HG03457 (cell line): ENCODE data around the gene LGMN.
"Not testable (repeated sequence)": the region's sequence is repeated elsewhere in the genome, so short reads cannot be mapped to it uniquely, and the experiment has no call there.

Source experiments
- ATAC-seq: cut with Tn5 transposase; IDR thresholded peaks from one replicate; pipeline ENCODE4 v1.9.1; 2021; ENCODE audit warnings: moderate number of reproducible peaks; ENCODE audit not compliant: unreplicated experiment

Gene LGMN

DNA sequence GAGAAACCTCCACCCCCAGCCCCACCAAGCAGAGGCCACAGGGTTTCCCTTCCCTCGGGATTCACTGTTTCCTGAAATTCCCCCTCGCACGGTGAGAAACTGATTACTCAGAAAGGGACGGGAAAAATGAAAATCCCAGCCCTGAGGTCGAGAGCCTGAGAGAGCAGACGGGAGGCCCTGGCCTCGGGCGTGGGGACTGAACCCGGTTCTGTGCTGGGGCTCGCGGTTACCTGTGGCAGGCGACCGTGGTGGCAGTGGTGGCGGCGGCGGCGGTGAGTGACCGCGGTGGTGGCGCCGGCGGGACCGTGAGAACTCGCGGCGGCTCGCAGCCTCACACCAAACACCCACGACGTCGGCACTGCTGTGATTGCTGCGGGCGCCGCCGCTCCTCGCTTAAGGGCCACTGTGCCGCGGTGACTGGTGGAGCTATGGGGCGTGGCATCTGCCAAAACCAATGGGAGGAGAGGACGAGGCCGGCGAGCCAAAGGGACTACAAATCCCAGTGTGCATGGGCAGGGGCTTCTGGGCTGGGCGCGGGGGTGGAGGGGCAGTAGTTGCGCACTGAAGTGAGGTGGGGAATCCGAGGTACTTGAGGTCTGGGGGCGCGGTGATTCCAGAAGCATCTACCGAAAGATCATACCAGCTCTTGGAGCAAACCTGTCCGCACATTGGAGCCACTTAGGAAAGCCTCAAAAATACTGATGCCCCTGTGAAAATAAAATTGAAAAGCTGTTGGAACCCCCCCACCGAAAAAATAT, at the start of gene LGMN:
Gene LGMN (minus strand): TSS at position 369 of the 758 bp plus-strand sequence. CDS start 15,841 bp downstream, outside the sequence.
- ATAC-seq, result peak; percentile 72

GRCh38 chr14:92794961-92795360, 46.5 kb upstream of the LGMN start:
- ATAC-seq, result no peak

DNA sequence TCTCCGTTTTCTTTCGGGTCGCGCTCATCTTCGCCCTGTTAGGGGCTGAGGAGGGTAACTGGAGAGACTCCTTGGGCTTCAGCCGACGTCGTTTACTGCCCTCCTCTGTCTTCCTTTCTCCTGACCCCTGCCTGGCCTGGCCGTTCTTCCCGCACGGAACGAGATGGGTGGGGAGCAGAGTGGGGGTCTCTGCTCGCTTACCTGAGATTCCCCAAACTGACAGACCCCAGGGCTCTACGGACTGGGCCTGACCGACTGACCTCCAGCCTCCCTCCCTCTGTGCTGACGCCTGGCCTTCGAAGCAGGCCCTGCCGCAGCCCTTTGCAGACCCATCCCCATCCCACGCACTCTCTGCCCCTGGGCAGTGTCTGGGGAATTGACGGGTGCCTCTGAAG, 46.1 kb upstream of the LGMN start:
- ATAC-seq, result no peak

DNA sequence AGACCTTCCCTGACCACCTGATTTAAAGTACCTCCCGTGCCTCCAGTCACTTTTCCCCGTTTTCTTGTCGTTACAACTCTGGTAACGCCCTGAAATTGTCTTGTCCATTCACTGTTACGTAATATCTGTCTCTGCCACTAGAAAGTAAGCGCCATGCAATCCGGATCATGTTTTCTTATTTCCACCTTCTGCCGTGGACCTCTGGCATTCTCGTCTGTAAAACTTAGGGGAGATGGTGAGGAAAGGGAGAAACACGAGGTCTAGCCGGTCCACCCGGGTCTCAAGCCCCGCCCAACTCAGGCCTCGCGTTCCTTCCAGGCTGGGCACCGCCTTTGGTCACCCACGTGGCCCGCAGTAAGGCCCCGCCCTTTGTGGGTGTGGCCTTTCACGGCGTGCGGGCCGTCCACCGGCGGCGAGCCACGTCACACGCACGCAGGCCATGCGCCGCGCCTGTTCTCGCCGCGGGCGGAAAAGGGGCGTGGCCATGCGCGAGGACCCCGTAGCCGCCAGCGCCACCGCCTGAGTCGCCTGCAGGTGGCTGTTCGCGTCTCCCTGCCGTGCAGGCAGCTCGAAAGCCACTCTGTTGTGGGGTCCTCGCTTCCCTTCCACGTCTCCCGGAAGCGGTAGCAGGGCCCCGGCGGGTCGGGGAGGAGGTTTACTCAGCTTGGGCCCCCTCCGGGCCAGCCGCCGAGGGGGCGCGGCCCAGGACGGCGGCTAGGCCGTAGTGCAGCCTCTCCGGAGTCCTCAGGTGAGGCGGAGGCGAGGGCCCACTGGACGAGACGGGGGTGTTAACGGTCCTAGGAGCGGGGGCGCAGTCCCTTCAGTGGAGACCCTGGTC, 45.5 kb upstream of the LGMN start, which contains the start of gene GOLGA5:
Gene GOLGA5 (plus strand): TSS at position 597 of the 838 bp plus-strand sequence. CDS start 3,133 bp downstream, outside the sequence.
- ATAC-seq, result peak; percentile 92

- ATAC-seq, result no peak
These were observed 44.5 kb upstream of the LGMN start for GRCh38 chr14:92792885-92793284.

- no peak for ATAC-seq
These were observed 41.1 kb upstream of the LGMN start for GRCh38 chr14:92789457-92790089.

GRCh38 chr14:92787554-92787953, 39.1 kb upstream of the LGMN start:
- ATAC-seq, result no peak

DNA sequence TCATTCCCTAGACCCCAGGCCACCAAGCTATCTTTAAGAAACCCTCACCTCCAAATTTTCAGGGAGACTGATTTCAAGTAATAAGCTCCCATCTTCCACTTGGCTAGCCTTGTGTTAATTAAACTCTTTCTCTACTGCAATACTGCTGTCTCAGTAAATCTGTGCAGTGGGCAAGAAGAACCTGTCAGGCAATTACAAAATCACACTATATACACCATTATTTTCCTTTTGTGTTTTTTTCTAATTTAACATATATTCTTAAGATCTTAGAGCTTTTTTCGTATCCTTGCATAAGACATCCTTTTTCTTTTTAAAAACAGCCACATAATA, 38.0 kb upstream of the LGMN start:
- ATAC-seq, result no peak

DNA sequence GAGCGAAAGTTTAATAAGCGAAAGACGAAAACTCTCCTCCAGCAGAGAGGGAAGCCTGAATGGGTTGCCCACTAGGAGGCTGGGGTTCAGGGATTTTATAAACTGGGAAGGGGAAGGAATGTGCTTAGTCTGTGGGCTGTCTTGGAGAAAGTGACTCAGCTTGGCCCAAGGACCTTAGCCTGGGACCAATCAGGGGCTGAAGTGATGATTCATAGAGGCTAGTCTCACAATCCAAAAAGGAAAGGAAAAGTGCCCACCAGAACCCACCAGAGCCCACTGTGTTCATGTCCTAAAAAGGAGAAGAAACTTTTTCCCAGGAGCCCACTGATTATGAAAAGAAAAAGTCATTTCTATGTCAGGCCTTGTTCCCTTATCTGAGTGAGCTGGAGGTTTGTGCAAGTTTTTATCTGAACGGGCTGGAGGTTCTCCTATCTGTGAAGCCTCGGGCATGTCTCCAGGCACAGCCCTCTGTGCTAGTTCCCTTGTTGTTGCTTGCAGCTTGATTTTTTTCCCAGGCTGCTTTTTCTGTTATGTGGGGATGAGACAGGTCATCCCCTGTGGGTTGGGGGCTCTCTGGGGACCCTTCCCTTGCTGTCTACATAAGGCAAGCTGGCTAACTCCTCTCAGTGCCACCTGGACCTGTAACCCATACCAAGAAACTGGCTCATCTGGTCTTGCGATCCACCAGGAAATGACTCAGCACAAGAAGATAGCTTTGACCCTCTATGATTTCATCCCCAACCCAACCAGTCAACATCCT, 37.4 kb upstream of the LGMN start:
- no peak for ATAC-seq

- ATAC-seq, result no peak
These were observed 35.5 kb upstream of the LGMN start for GRCh38 chr14:92783813-92784431.

DNA sequence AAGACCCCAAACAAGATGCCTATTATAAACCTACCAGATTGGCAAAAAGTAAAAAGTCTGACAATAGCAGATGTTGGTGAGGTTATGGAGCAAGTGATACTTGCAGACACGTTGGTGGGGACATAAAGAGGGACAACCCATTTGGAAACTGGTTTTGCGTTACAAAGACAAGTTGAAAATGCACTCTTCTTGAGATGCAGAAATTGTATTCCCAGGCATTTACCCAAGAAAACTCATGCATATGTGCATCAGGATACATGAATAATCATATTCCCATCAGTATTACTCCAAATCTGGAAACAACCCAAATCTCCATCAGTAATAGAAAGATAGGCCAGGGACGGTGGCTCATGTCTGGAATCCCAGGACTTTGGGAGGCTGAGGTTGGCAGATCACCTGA, 32.9 kb upstream of the LGMN start:
- no peak for ATAC-seq

DNA sequence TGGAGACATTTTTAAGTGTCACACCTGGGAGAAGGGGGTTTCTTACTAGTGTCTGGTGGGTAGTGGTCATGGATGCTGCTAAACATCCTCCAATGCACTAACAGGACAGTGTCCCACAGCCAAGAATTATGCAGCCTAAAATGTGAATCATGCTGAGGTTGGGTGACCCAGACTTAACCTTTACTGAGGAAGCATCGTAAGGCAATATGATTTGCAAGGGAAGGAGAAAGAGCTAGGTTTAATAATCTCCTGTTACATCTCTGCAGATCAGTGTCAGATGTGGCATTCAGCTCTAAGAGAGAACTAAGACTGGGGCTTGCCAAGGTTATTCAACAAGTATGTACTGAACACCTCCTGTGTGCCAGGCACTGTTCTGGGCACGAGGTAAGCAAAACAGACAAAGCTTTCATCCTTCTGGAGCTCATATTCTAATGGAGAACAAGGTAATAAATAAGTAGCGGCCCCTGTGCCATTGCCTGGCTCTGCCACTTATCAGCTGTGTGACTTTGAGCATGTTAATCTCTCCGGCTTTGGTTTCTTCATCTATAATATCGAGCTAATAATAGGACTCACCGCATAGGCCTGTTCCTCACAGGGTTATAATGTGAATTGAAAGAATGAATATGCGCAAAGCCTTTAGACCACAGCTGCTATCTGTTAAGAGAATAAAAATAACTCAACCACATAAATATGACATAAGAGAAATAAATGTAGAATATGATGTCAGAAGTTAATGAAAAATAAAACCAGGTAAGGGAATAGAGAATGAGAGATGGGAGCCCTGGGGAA, 32.2 kb upstream of the LGMN start:
- ATAC-seq, result no peak

GRCh38 chr14:92778868-92779565, 30.6 kb upstream of the LGMN start:
- ATAC-seq, result not testable (repeated sequence)

DNA sequence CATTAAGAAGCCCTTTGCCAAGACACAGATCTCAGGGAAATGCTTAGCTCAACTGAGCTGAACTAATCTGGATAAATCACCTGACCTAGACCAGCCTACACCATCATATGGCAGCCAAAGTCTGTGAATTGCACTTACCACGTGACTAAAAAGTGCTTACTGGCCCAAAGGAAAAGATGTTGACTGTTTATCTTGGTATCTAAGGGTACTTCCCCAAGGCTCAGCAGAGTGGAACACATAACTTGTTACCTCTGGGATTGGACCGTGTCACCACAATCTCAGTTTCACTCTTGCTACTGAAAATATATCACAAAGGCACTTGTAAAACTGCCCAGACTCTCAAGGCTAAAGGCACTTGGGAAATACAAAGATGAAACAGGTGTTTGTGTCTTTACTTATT, 26.9 kb upstream of the LGMN start:
- ATAC-seq, result peak; percentile 86

DNA sequence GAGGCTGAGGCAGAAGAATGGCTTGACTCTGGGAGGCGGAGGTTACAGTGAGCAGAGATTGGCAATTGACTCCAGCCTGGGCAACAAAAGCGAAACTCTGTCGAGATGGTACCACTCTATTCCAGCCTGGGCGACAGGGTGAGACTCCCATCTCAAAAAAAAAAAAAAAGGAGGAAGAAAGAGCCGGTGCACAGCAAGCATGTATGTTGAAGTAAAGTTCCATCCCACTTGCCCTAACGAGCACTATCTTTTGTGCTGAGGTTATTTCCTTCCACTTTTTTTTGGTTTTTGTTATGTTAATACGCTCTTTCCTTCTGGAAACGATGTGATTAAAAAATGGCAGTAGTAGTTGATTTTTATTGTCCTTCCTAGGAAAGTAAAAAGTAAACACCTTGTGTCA, 26.1 kb upstream of the LGMN start:
- ATAC-seq, result no peak

DNA sequence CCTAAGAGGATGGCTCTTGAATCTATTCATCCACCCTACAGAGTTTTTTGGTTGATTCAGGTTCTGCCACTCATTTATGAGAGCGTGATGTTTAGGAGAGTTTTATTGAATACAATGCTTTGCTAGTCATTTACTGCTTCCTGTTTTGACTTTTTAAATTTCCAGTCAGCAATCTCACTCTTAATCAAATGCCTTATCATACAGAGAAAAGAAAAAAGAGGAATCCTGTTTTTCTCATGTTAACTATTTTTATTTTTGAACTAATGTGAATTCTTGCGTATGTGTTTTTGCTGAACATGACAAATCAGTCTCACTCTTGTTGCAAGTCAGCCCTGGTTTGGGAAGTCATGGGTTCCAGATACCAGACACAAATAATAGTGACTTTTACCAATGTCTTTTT, 22.1 kb upstream of the LGMN start:
- ATAC-seq, result no peak

- peak; percentile 3 for ATAC-seq
These were observed 20.4 kb upstream of the LGMN start for GRCh38 chr14:92768795-92769194.

- ATAC-seq, result peak; percentile 77
These were observed 19.8 kb upstream of the LGMN start for GRCh38 chr14:92768236-92768635.
